Measurements from ENCODE around the gene CHRM5. TPM values are rescaled to one million over a fixed set of nuclear protein-coding genes. Genes with fewer than 3 reads are reported as not detected.
A peak's percentile ranks its signal among the peaks of the same experiment; 100 is the strongest.
"Not testable (repeated sequence)": the region's sequence is repeated elsewhere in the genome, so short reads cannot be mapped to it uniquely, and the experiment has no call there.

CHRM5 gene
- polyA plus RNA-seq, 6 donors from 2014 or later: 0.09 TPM; not detected in 5

- Mint-ChIP-seq H3K4me3 (peak overlapping the region; percentile 83 to 96 (median 94)), H3K9me3 (no peaks in the 10 kb centered on the region), H3K36me3 (no peaks in the 10 kb centered on the region), H3K27me3 (no peaks in the 10 kb centered on the region), H3K27ac (peak overlapping the region; percentile 3 to 92 (median 80)), H3K4me1 (peaks cover 14 to 18% (median 14%) of the 10 kb centered on the region in 3 donors)
- DNase-seq: peak; percentile 65
- ATAC-seq (ENCODE audit: low read depth in 2 of 2): peak; percentile 82 to 84
Measured at GRCh38 chr15:34038023-34038870, 70.0 kb downstream of the CHRM5 start.

DNA sequence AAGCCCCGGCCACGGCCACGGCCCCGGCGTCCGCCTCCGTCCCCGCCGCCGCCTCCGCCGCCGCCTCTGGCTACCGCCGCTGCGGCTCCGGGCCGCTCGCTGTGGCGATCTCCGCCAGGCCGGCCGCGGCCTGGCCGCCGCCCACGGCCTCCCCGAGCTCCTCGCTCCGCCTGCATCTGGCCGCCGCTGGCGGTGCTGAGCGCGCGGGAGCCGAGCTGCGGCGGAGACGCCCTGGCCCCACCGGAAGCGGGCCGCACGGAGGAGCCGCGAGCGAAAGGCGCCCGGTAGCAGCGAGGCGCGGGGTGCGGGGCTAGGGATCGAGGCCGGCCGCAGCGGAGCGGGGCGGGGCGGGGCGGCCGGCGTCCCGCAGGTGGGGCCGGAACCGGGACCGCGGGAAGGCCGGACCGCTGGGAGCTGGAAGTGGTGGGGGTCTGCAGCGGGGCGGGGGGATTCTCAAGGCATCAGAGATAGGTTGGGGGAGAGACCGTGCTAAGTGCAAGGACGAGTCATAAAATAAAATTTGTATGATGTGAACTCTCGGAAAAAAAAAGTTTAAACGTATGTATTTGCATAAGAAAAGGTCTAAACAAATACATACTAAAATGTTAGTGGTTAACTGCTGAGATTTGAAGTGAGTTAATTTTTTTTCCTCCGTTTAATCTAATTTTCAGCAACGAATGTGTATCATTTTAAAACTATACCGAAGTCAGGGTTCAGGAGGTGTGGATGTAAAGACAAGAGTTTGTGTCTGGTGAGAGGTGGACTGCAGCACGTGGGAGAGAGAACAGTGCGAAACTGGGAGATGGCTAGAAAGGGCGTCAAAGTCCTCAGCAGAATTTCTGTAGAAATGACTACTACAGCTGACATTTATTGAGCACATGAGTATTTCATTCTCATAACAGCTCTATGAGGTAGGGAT, 70.8 kb downstream of the CHRM5 start, which contains the start of gene AVEN:
Gene AVEN, minus strand, starts transcription at position 334 of the 919 bp plus-strand sequence. Its CDS starts 158 bp downstream, at position 176.
- H3K36me3 Mint-ChIP-seq: no peaks in the 10 kb centered on the region
- H3K4me3 Mint-ChIP-seq: peak within 1 kb of the TSS; percentile 83 to 97 (median 94)
- peak within 1 kb of the TSS; percentile 72 to 98 (median 90) for H3K27ac Mint-ChIP-seq
- H3K27me3 Mint-ChIP-seq: no peaks in the 10 kb centered on the region
- ATAC-seq (ENCODE audit: low read depth in 2 of 2) (peak; percentile 67 to 68), DNase-seq (peak; percentile 62)
- H3K9me3 Mint-ChIP-seq: no peaks in the 10 kb centered on the region
- peaks cover 14 to 18% (median 14%) of the 10 kb centered on the region in 3 donors for H3K4me1 Mint-ChIP-seq

DNA sequence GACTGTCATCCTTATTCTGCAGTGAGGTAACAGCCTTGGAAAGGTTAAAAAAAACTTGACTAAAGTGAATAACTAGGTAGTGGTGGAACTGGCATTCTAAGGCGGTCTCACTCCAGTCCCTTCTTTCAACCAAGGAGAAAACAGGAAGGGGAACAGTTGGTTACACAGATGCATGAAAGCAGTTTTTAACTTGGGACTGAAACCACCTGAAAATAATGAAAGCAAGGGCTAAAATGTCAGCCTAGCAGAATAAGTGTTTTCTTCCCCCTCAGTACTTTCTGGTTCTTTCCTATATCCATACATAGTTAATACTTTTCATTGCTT, 71.5 kb downstream of the CHRM5 start:
- H3K36me3 Mint-ChIP-seq: no peaks in the 10 kb centered on the region
- peak; percentile 19 for DNase-seq
- H3K27ac Mint-ChIP-seq: peak overlapping the region; percentile 55 to 98 (median 87)
- H3K9me3 Mint-ChIP-seq: no peaks in the 10 kb centered on the region
- ATAC-seq (ENCODE audit: low read depth in 2 of 2): peak in 1 of 2 donors; percentile 4
- H3K4me1 Mint-ChIP-seq: peaks cover 14 to 18% (median 14%) of the 10 kb centered on the region in 3 donors
- H3K27me3 Mint-ChIP-seq: no peaks in the 10 kb centered on the region
- peak overlapping the region; percentile 78 to 97 (median 84) for H3K4me3 Mint-ChIP-seq

DNA sequence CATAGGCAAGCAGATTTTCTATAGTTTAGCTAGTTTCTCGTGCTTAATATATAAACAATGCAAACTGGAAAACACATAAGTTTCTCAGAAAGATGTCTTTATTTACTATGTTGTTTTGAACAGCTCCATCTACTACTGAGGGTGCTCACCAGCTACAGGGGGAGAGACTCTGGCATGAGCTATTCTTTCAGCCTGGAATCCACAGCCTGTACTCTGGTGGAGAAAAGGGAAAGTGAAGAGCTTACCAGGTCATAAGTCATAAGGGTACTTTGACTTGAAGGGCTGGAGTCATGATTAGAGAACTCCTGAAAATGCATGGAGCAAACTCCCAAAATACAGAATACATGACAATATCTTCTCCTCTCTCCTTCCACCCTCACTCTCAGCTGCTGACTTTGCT, 75.1 kb downstream of the CHRM5 start:
- Mint-ChIP-seq H3K27ac (peak overlapping the region in 2 of 6 donors; percentile 25 to 44), H3K4me3 (no peak overlapping the region), H3K36me3 (no peaks in the 10 kb centered on the region)

DNA sequence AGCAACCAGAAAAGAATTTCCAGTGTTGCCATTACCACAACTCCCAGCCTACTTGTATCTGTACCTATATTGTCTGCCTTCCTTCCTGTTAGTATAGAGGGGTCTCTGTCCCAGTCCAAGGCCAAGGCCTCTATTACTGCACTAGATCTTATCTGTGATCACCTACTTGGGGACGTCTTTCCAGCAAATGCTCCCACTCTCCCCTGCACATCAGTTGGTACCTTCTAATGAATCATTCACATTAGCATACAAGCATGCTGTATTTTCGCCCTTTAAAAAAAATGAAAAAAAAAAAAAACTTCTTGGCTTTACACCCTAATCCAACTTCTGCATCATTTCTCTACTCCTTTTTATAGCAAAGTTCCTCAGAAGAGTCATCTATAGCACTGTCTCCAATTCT, 75.5 kb downstream of the CHRM5 start:
- ATAC-seq (ENCODE audit: low read depth in 2 of 2) (no peak), DNase-seq (no peak)
- peaks cover 0 to 2% (median under 1%) of the 10 kb centered on the region in 7 donors for H3K9me3 Mint-ChIP-seq
- H3K27ac Mint-ChIP-seq: peak overlapping the region in 1 of 6 donors; percentile 12
- no peak overlapping the region for H3K4me3 Mint-ChIP-seq
- no peaks in the 10 kb centered on the region for H3K27me3 Mint-ChIP-seq
- peaks cover 10 to 13% (median 12%) of the 10 kb centered on the region in 3 donors for H3K4me1 Mint-ChIP-seq
- H3K36me3 Mint-ChIP-seq: peaks cover 0 to under 1% of the 10 kb centered on the region in 2 donors

More for the DNA sequence above, 75.1 kb downstream of the CHRM5 start:
- no peaks in the 10 kb centered on the region for H3K27me3 Mint-ChIP-seq
- peaks cover 10 to 13% (median 12%) of the 10 kb centered on the region in 3 donors for H3K4me1 Mint-ChIP-seq
- peaks cover 0 to 2% (median 0%) of the 10 kb centered on the region in 7 donors for H3K9me3 Mint-ChIP-seq
- no peak for ATAC-seq (ENCODE audit: low read depth in 2 of 2)
- no peak for DNase-seq

DNA sequence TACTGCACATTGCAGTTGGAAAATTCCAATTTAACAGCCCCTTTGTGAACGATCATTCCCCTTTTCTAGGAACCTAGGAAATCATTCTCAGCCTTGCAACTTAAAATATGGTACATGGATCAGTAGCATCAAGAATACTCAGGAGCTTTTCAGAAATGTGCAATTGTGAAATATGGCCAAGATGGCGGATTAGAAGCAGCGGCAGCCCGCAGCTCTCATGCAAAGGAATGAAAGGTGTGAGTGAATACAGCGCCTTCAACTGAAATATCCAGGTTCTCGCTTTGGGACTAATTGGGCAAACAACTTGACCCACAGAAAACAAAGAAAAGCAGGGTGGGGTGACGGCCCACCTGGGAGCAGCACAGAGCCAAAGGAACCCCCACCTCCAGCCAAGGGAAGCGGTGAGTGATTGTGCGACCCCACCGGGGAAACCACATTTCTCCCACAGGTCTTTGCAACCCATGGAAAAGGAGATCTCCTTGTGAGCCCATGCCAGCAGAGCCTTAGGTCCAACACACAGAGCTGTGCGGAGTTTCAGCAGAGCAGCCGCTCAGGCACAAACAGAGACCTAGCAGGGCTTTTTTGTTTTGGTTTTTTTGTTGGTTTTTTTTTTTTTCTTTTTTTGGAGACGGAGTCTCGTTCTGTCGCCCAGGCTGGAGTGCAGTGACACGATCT, 78.3 kb downstream of the CHRM5 start:
- Mint-ChIP-seq H3K4me1 (no peaks in the 10 kb centered on the region), H3K36me3 (peaks cover 16 to 24% of the 10 kb centered on the region in 2 donors), H3K27me3 (peaks cover 0 to 21% (median 10%) of the 10 kb centered on the region in 3 donors), H3K4me3 (no peak overlapping the region), H3K27ac (no peak overlapping the region), H3K9me3 (peaks cover 17 to 28% (median 23%) of the 10 kb centered on the region in 7 donors)
- DNase-seq (no peak), ATAC-seq (ENCODE audit: low read depth in 2 of 2) (no peak)

- H3K36me3 Mint-ChIP-seq: peaks cover 19 to 27% of the 10 kb centered on the region in 2 donors
- H3K9me3 Mint-ChIP-seq: peaks cover 17 to 36% (median 26%) of the 10 kb centered on the region in 7 donors
- DNase-seq (no peak), ATAC-seq (ENCODE audit: low read depth in 2 of 2) (no peak)
- no peaks in the 10 kb centered on the region for H3K4me1 Mint-ChIP-seq
- no peak overlapping the region for H3K4me3 Mint-ChIP-seq
- no peak overlapping the region for H3K27ac Mint-ChIP-seq
- peaks cover 0 to 25% (median 11%) of the 10 kb centered on the region in 3 donors for H3K27me3 Mint-ChIP-seq
Measured at GRCh38 chr15:34047893-34048775, 79.8 kb downstream of the CHRM5 start.

- no peak for DNase-seq
- no peak overlapping the region for H3K27ac Mint-ChIP-seq
- no peak for ATAC-seq (ENCODE audit: low read depth in 2 of 2)
- peaks cover 17 to 37% (median 26%) of the 10 kb centered on the region in 7 donors for H3K9me3 Mint-ChIP-seq
- peaks cover 0 to 25% (median 11%) of the 10 kb centered on the region in 3 donors for H3K27me3 Mint-ChIP-seq
- H3K4me1 Mint-ChIP-seq: no peaks in the 10 kb centered on the region
- H3K36me3 Mint-ChIP-seq: peaks cover 19 to 27% of the 10 kb centered on the region in 2 donors
- no peak overlapping the region for H3K4me3 Mint-ChIP-seq
Measured at GRCh38 chr15:34049112-34049511, 80.8 kb downstream of the CHRM5 start.

GRCh38 chr15:34050385-34050784, 82.1 kb downstream of the CHRM5 start:
- peaks cover 0 to 25% (median 11%) of the 10 kb centered on the region in 3 donors for H3K27me3 Mint-ChIP-seq
- peaks cover 17 to 37% (median 26%) of the 10 kb centered on the region in 7 donors for H3K9me3 Mint-ChIP-seq
- not testable (repeated sequence) for DNase-seq; H3K4me1 Mint-ChIP-seq; ATAC-seq (ENCODE audit: low read depth in 2 of 2); H3K4me3 Mint-ChIP-seq
- H3K36me3 Mint-ChIP-seq: peaks cover 19 to 27% of the 10 kb centered on the region in 2 donors
- peak overlapping the region in 1 of 6 donors; percentile 72 for H3K27ac Mint-ChIP-seq

DNA sequence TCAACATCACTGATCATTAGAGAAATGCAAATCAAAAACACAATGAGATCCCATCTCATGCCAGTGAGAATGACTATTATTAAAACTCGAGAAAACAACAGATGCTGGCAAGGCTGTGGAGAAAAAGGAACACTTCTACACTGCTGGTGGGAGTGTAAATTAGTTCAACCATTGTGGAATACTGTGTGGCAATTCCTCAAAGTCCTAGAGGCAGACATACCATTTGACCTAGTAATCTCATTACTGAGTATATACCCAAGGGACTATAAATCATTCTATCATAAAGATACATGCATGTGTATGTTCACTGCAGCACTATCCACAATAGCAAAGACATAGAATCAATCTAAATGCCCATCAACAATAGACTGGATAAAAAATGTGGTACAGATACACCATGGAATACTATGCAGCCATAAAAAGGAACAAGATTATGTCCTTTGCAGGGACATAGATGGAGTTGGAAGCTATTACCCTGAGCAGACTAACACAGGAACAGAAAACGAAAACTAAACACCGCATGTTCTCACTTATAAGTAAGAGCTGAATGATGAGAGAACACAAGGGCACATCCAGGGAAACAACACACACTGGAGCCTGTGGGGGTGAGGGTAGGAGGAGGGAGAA, 85.9 kb downstream of the CHRM5 start:
- Mint-ChIP-seq H3K4me1 (no peaks in the 10 kb centered on the region), H3K9me3 (peaks cover 15 to 32% (median 23%) of the 10 kb centered on the region in 7 donors), H3K27ac (no peak overlapping the region), H3K36me3 (peaks cover 16 to 23% of the 10 kb centered on the region in 2 donors), H3K27me3 (peaks cover 0 to 22% (median 11%) of the 10 kb centered on the region in 3 donors), H3K4me3 (no peak overlapping the region)
- DNase-seq (no peak), ATAC-seq (ENCODE audit: low read depth in 2 of 2) (no peak)

DNA sequence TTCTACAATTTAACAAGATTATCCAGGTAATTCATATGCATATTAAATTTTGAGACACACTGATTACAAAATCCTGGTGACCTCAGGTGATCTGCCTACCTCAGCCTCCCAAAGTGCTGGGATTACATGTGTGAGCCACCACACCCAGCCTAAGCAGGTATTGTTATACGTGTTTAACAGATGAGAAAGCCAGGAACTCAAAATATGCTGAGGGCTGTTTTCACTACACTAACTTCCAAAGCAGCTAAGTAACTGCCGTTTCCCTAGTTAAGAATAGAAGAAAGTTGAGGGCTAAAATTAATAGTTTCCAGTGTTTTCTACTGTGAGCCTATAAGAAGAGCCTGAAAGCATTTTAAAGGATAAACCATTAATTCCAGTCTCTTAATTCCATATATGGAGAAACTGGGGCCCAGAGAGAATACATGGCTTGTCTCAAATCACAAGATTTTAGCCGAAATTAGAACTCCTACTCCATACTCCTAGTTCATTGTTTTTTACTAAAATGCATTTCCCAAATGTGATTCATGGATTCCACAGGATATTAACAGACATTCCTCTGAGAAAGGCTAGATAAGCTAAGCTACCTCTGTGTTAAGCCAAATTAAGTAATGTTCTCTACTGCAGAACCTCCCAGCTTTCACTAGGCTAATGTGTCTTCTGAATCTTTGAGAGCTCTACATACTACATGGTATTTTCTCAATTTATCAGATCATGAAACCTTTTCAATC, 87.7 kb downstream of the CHRM5 start:
- Mint-ChIP-seq H3K4me3 (no peak overlapping the region), H3K9me3 (peaks cover 6 to 15% (median 10%) of the 10 kb centered on the region in 7 donors), H3K36me3 (peaks cover 8 to 9% of the 10 kb centered on the region in 2 donors), H3K4me1 (no peaks in the 10 kb centered on the region), H3K27ac (no peak overlapping the region), H3K27me3 (peaks cover 0 to 10% (median 7%) of the 10 kb centered on the region in 3 donors)
- ATAC-seq (ENCODE audit: low read depth in 2 of 2): no peak
- DNase-seq: no peak
